A673 (cell line): ENCODE measurements around the gene POLR3C.

Source experiments
- CTCF ChIP-seq: fragments of 300-800, 200-600 bp; sonication (generic); conservative IDR thresholded peaks from 2 replicates; pipeline ENCODE4 v1.5.1; 2017; ENCODE audit warnings: low read depth, mild to moderate bottlenecking, antibody characterized with exemption, low read length, moderate library complexity, mixed read lengths
- EZH2 ChIP-seq: fragments of 200-600 bp; sonication (generic); IDR thresholded peaks from 2 replicates; pipeline ENCODE4 v1.6.1; 2017; ENCODE audit warnings: borderline replicate concordance, low read depth, mild to moderate bottlenecking, mixed read lengths, antibody characterized with exemption, low read length; ENCODE audit not compliant: poor library complexity, severe bottlenecking

DNA sequence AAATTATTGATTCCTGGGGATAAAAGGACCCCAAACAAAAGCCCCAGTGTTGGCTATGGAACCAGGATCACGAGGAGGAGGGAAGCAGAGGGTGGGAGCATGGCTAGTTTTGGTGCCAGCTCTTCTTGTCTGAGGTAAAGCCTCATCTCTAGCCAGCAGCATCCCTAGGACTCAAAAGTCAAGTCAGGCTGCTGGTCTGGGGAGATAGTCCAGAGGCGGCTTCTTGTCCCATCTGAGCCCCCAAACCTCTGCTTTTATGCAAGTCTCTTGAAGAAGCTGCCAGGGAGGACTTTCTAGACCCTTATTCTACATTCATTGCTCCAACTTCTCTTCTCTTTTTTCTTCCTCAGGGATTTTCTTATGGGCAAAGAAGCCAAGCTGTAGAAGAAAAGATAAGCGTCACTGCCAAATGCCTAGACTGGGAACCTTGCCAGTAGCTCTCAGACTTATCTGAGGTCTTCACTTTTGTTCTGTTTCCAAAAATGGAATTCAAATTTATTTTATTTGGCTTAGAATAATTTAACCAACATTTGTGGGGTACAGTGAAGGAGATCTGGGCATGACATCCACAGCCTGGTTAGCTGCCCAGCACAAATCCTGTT is 68.6 kb downstream of the POLR3C start:
- no peak for TF ChIP-seq CTCF
- no peak for TF ChIP-seq EZH2
